OCI-LY7 (cell line): ENCODE results near the gene AGPAT2. TPM values are rescaled to one million over a fixed set of nuclear protein-coding genes. Genes with fewer than 3 reads are reported as not detected.

Experiments
- BruUV-seq: library from RNA; stranded (reverse); fragments of 400-500 nt; replicated peaks from 2 replicates; lab custom pipeline; 2021; lab: Mats Ljungman, UMichigan
- CTCF ChIA-PET: fragments of 300-600 bp; sonication (Branson Sonifier 250); formaldehyde crosslinking; loops from one replicate; lab custom pipeline; 2022; ENCODE audit warnings: antibody characterized with exemption; ENCODE audit not compliant: unreplicated experiment; lab: Charles Lee
- POLR2A ChIA-PET: fragments of 300-600 bp; sonication (Branson Sonifier 250); formaldehyde crosslinking; loops from one replicate; lab custom pipeline; 2022; ENCODE audit warnings: antibody characterized with exemption; lab: Charles Lee
- DNase-seq: peaks from one replicate; pipeline ENCODE4 v3.0.0-alpha.2; 2015; ENCODE audit warnings: low spot score
- H2AFZ ChIP-seq: fragments of 200-600 bp; sonication (generic), shearing (Covaris generic); 2 replicates; pipeline ENCODE4 v1.6.1; 2014; ENCODE audit warnings: mild to moderate bottlenecking, antibody characterized with exemption, low read length, moderate library complexity
- H3K27ac ChIP-seq: fragments of 200-600 bp; sonication (generic); 2 replicates; pipeline ENCODE4 v1.5.1; 2014; ENCODE audit warnings: mixed run types, low read depth, mild to moderate bottlenecking, moderate library complexity, low read length, inconsistent platforms; ENCODE audit not compliant: poor library complexity, severe bottlenecking
- H3K36me3 ChIP-seq: fragments of 200-600 bp; sonication (generic); 2 replicates; pipeline ENCODE4 v1.6.1; 2014; ENCODE audit warnings: mild to moderate bottlenecking, antibody characterized with exemption, low read length, moderate library complexity, mixed read lengths; ENCODE audit not compliant: insufficient read depth
- H3K4me1 ChIP-seq: fragments of 200-600 bp; sonication (generic); 2 replicates; pipeline ENCODE4 v1.5.1; 2014; ENCODE audit warnings: mild to moderate bottlenecking, low read length; ENCODE audit not compliant: insufficient read depth, poor library complexity, severe bottlenecking
- H3K4me2 ChIP-seq: fragments of 200-600 bp; sonication (generic); 2 replicates; pipeline ENCODE4 v1.6.1; 2014; ENCODE audit warnings: mild to moderate bottlenecking, low read length
- H3K4me3 ChIP-seq: fragments of 200-600 bp; sonication (generic); 2 replicates; pipeline ENCODE4 v1.5.1; 2014; ENCODE audit warnings: mild to moderate bottlenecking, low read depth, low read length; ENCODE audit not compliant: poor library complexity, severe bottlenecking
- H3K79me2 ChIP-seq: fragments of 200-600 bp; sonication (generic); 2 replicates; pipeline ENCODE4 v1.6.1; 2016; ENCODE audit warnings: low read depth, mild to moderate bottlenecking, low read length, moderate library complexity, mixed read lengths; ENCODE audit not compliant: insufficient read depth
- H3K9me2 ChIP-seq: fragments of 200-600 bp; sonication (generic); 2 replicates; pipeline ENCODE4 v1.6.1; 2016; ENCODE audit warnings: mild to moderate bottlenecking, low read length, mixed read lengths; ENCODE audit not compliant: insufficient read depth
- H3K9me3 ChIP-seq: fragments of 200-600 bp; sonication (generic); 2 replicates; pipeline ENCODE4 v1.6.1; 2014; ENCODE audit warnings: mild to moderate bottlenecking, mixed run types, low read length, mixed read lengths
- H4K20me1 ChIP-seq: fragments of 200-600 bp; sonication (generic); 2 replicates; pipeline ENCODE4 v1.6.1; 2014; ENCODE audit warnings: mild to moderate bottlenecking, antibody characterized with exemption, low read length, moderate library complexity, mixed read lengths; ENCODE audit not compliant: insufficient read depth
- EZH2phosphoT487 ChIP-seq: fragments of 200-600 bp; sonication (generic); IDR thresholded peaks from 2 replicates; pipeline ENCODE4 v1.6.1; 2018; ENCODE audit warnings: low read depth, borderline replicate concordance, mild to moderate bottlenecking, mixed run types, antibody characterized with exemption, low read length, moderate library complexity, mixed read lengths
- intact Hi-C: fragments of 100-400 bp; cut with micrococcal nuclease; formaldehyde crosslinking; loops from one replicate; pipeline ENCODE4 v1.10.0; 2022; ENCODE audit not compliant: unreplicated experiment
- total RNA-seq, 2 experiments: library from RNA; depleted of rRNA in 1 of 2; stranded (reverse); fragments of >200 nt in 1 of 2; shearing (Covaris generic) in 1 of 2; gene quantifications; 2 replicates each; pipeline ENCODE4 v1.2.3, GENCODE V29; 2014 to 2022
- TF ChIP-seq, protein P1 (sequence below): fragments of 200-600 bp; sonication (generic); conservative IDR thresholded peaks from 2 replicates; pipeline ENCODE4 v1.5.1; 2014; ENCODE audit warnings: mild to moderate bottlenecking, antibody characterized with exemption, low read length, moderate library complexity, mixed read lengths

The AGPAT2 gene
- total RNA-seq, 2 experiments from 2014 or later = 18.3 to 20.8 TPM

DNA sequence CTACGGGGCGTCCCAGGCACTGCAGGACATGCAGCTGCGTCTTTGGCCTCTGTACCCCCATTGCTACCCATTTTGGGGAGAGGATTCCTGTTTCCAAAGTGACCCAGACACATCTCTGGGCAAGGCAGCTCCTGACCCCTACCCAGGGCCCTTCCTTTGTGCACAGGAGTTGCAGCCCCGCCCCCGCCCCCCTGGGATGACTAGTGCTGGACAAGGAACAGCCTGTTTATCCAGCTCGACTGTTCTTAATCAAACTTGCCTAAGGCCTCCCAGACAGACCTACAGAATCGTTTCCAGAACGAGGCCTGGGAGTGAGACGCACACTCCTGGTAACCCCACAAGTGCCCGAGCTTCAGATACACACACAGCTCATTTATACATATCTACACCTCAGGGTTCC, 38.4 kb upstream of the AGPAT2 start:
- TF ChIP-seq, protein P1, sequence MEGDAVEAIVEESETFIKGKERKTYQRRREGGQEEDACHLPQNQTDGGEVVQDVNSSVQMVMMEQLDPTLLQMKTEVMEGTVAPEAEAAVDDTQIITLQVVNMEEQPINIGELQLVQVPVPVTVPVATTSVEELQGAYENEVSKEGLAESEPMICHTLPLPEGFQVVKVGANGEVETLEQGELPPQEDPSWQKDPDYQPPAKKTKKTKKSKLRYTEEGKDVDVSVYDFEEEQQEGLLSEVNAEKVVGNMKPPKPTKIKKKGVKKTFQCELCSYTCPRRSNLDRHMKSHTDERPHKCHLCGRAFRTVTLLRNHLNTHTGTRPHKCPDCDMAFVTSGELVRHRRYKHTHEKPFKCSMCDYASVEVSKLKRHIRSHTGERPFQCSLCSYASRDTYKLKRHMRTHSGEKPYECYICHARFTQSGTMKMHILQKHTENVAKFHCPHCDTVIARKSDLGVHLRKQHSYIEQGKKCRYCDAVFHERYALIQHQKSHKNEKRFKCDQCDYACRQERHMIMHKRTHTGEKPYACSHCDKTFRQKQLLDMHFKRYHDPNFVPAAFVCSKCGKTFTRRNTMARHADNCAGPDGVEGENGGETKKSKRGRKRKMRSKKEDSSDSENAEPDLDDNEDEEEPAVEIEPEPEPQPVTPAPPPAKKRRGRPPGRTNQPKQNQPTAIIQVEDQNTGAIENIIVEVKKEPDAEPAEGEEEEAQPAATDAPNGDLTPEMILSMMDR = no peak
- TF ChIP-seq EZH2phosphoT487 = no peak
- peaks cover 32% of the 10 kb centered on the region for H3K4me1 ChIP-seq
- H3K27ac ChIP-seq = peak overlapping the region; percentile 78
- H3K4me2 ChIP-seq = peak overlapping the region; percentile 93
- no peaks in the 10 kb centered on the region for H3K9me3 ChIP-seq
- POLR2A ChIA-PET = interaction anchor here (0.5 kb wide), 1 partner anchor 48 kb away, joined by 3 read pairs; no protein-coding TSS in a partner anchor
- peaks cover 64% of the 10 kb centered on the region for H3K36me3 ChIP-seq
- H3K79me2 ChIP-seq = peaks cover 41% of the 10 kb centered on the region
- peaks cover 27% of the 10 kb centered on the region for H4K20me1 ChIP-seq
- intact Hi-C loops = no loop called here
- peak overlapping the region; percentile 100 for H3K4me3 ChIP-seq
- BruUV-seq = no TSS peak
- H3K9me2 ChIP-seq = no peaks in the 10 kb centered on the region
- H2AFZ ChIP-seq = no peak overlapping the region
- no peak for DNase-seq
- CTCF ChIA-PET = no interaction called here

DNA sequence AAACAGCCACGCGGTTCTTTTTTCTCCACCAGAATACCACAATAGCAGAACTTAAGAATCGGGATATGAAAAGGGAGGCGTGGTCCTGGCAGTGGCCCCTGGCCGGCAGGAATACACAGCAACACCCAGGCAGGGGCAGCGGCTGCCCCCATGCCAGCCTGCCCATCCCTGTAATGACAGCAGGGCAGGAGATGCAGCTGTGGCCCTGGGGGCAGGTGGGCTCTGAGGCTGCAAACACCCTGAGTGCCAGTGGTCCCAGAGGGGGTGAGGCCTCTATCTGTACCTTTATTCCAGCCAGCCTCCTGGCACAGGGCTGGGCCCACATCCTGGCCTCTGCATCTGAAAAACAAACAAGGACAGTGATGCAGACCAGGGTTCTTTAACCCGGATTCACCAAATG, 37.5 kb upstream of the AGPAT2 start:
- POLR2A ChIA-PET = no interaction called here

DNA sequence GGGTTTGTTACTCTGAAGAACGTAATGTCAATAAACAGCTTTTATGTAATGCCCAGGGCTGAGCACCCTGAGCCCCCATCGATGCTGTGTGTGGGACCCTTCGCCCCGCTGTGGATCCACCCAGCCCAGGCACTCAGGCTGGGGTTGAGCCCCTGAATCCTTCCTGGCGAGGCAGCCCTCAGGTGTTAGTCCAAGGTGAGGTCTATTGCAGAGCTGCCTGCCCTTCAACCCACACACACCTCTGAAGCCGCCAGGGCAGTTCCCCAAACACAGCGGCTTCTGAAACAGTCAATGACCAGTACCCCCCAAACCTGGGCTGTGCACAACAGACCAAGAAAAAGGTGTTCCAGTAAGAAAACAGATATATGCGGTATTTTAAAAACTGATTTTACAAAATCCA, 36.7 kb upstream of the AGPAT2 start:
- intact Hi-C loops = no loop called here
- ChIA-PET CTCF (interaction anchor here (0.5 kb wide), 1 partner anchor 33 kb away, joined by 3 read pairs; no protein-coding TSS in a partner anchor), POLR2A (no interaction called here)
- Histone ChIP-seq H4K20me1 (peaks cover 27% of the 10 kb centered on the region), H3K4me1 (peaks cover 31% of the 10 kb centered on the region), H3K79me2 (peaks cover 33% of the 10 kb centered on the region), H3K36me3 (peaks cover 64% of the 10 kb centered on the region), H3K4me2 (peak overlapping the region; percentile 18), H3K27ac (no peak overlapping the region), H3K9me3 (no peaks in the 10 kb centered on the region), H2AFZ (no peak overlapping the region), H3K9me2 (no peaks in the 10 kb centered on the region), H3K4me3 (peak overlapping the region; percentile 0)
- BruUV-seq = no TSS peak
- TF ChIP-seq, protein P1 = no peak
- TF ChIP-seq EZH2phosphoT487 = no peak
- no peak for DNase-seq

More for the DNA sequence above, 37.5 kb upstream of the AGPAT2 start:
- Histone ChIP-seq H3K4me1 (peaks cover 32% of the 10 kb centered on the region), H3K27ac (no peak overlapping the region), H4K20me1 (peaks cover 27% of the 10 kb centered on the region), H3K4me3 (no peak overlapping the region), H3K79me2 (peaks cover 40% of the 10 kb centered on the region), H3K4me2 (peak overlapping the region; percentile 93; the same call in 1 of the 2 replicates), H3K9me3 (no peaks in the 10 kb centered on the region), H2AFZ (no peak overlapping the region), H3K36me3 (peaks cover 64% of the 10 kb centered on the region), H3K9me2 (no peaks in the 10 kb centered on the region)
- no peak for DNase-seq
- no peak for TF ChIP-seq EZH2phosphoT487
- TF ChIP-seq, protein P1 = no peak
- BruUV-seq = no TSS peak
- intact Hi-C loops = no loop called here
- CTCF ChIA-PET = no interaction called here
